K562 (cell line): ENCODE data around the gene RNF224. TPM values are rescaled to one million over a fixed set of nuclear protein-coding genes. Genes with fewer than 3 reads are reported as not detected.
A peak's percentile ranks its signal among the peaks of the same experiment; 100 is the strongest.

Experiments
- ATF7 ChIP-seq: fragments of 450-650 bp; IDR thresholded peaks from 2 replicates; pipeline ENCODE4 v1.7.1; 2014; ENCODE audit warnings: mild to moderate bottlenecking, moderate library complexity
- EP400 ChIP-seq: fragments of 450-650 bp; IDR thresholded peaks from 2 replicates; pipeline ENCODE4 v1.6.1; 2017; ENCODE audit warnings: antibody characterized with exemption, mild to moderate bottlenecking, moderate library complexity
- ERF ChIP-seq: fragments of 450-650 bp; formaldehyde crosslinking; IDR thresholded peaks from 2 replicates; pipeline ENCODE4 v1.4.0; 2020; ENCODE audit warnings: mild to moderate bottlenecking, mixed read lengths
- ETS1 ChIP-seq: conservative IDR thresholded peaks from 2 replicates; pipeline ENCODE4 v1.6.1; 2011; ENCODE audit warnings: low read depth, mild to moderate bottlenecking, low read length; ENCODE audit not compliant: control insufficient read depth
- FIP1L1 ChIP-seq: fragments of 200-400 bp; formaldehyde crosslinking; IDR thresholded peaks from 2 replicates; pipeline ENCODE4 v1.6.1; 2018; ENCODE audit warnings: mild to moderate bottlenecking, low read depth, low read length; ENCODE audit not compliant: poor library complexity, severe bottlenecking
- FOXA3 ChIP-seq, 2 experiments: fragments of 450-650 bp in 1 of 2; sonication (generic) in 1 of 2; formaldehyde crosslinking; IDR thresholded peaks in 1 of 2; conservative IDR thresholded peaks in 1 of 2; 2 replicates each; pipeline versions ENCODE4 v1.4.0 to v1.8.0; 2020 to 2022; ENCODE audit warnings: mild to moderate bottlenecking in 2 of 2, missing genetic modification reagents in 1 of 2
- HDAC8 ChIP-seq: fragments of 450-650 bp; IDR thresholded peaks from 2 replicates; pipeline ENCODE4 v1.6.1; 2016; ENCODE audit warnings: mild to moderate bottlenecking, missing genetic modification characterization, moderate library complexity, missing compliant biosample characterization
- JUND ChIP-seq, 2 experiments: IDR thresholded peaks; 2 replicates in 1 of 2; 3 replicates in 1 of 2; pipeline ENCODE4 v1.6.1; 2011; ENCODE audit warnings: borderline replicate concordance in 2 of 2, low read depth in 2 of 2, low read length in 2 of 2, improper control_type of control experiment in 1 of 2, missing biosample characterization in 1 of 2, missing genetic modification characterization in 1 of 2, missing genetic modification reagents in 1 of 2
- MTA1 ChIP-seq: fragments of 450-650 bp; IDR thresholded peaks from 2 replicates; pipeline ENCODE4 v1.6.1; 2017; ENCODE audit warnings: borderline replicate concordance
- MYBL2 ChIP-seq, 2 experiments: fragments of 450-650 bp in 1 of 2; sonication (generic) in 1 of 2; formaldehyde crosslinking in 1 of 2; IDR thresholded peaks; 2 replicates each; pipeline versions ENCODE4 v1.6.1 to v1.8.1; 2017 to 2022; ENCODE audit warnings: borderline replicate concordance in 1 of 2, inconsistent platforms in 1 of 2, low read depth in 1 of 2, mild to moderate bottlenecking in 1 of 2, missing genetic modification reagents in 1 of 2, moderate library complexity in 1 of 2
- NFIC ChIP-seq: fragments of 450-650 bp; IDR thresholded peaks from 2 replicates; pipeline ENCODE4 v1.6.1; 2017; ENCODE audit warnings: mild to moderate bottlenecking, inconsistent platforms
- NONO ChIP-seq, 2 experiments: fragments of 200-400 bp in 1 of 2; fragments of 450-650 bp in 1 of 2; formaldehyde crosslinking in 1 of 2; IDR thresholded peaks; 2 replicates each; pipeline ENCODE4 v1.6.1; 2017; ENCODE audit warnings: low read depth in 2 of 2, mild to moderate bottlenecking in 2 of 2, moderate library complexity in 2 of 2, low read length in 1 of 2
- POU5F1 ChIP-seq: fragments of 150-350 bp; IDR thresholded peaks from 2 replicates; pipeline ENCODE4 v1.6.1; 2014; ENCODE audit warnings: borderline replicate concordance, low read length, low read depth, mild to moderate bottlenecking; ENCODE audit not compliant: partially characterized antibody
- RNF2 ChIP-seq: sonication (generic); IDR thresholded peaks from 2 replicates; pipeline ENCODE4 v1.6.1; 2016
- SIX5 ChIP-seq, 2 experiments: IDR thresholded peaks; 2 replicates each; pipeline ENCODE4 v1.6.1; 2011; ENCODE audit warnings: low read length in 2 of 2, borderline replicate concordance in 1 of 2, low read depth in 1 of 2, mild to moderate bottlenecking in 1 of 2, moderate library complexity in 1 of 2; ENCODE audit not compliant: insufficient read depth in 1 of 2
- SMARCE1 ChIP-seq: fragments of 450-650 bp; IDR thresholded peaks from 2 replicates; pipeline ENCODE4 v1.7.1; 2016; ENCODE audit warnings: mild to moderate bottlenecking
- SRF ChIP-seq, 2 experiments: fragments of 250-450, 450-650 bp in 1 of 2; sonication (Bioruptor Pico) in 1 of 2; sonication (generic) in 1 of 2; formaldehyde crosslinking; IDR thresholded peaks; 2 replicates each; pipeline versions ENCODE4 v1.5.0 to v1.5.1; 2020 to 2022; ENCODE audit warnings: mild to moderate bottlenecking in 1 of 2, missing genetic modification reagents in 1 of 2
- TEAD4 ChIP-seq, 2 experiments: sonication (generic) in 1 of 2; formaldehyde crosslinking in 1 of 2; IDR thresholded peaks; 2 replicates each; pipeline versions ENCODE4 v1.6.1 to v1.8.0; 2012 to 2022; ENCODE audit warnings: borderline replicate concordance in 1 of 2, inconsistent platforms in 1 of 2, low read length in 1 of 2, mild to moderate bottlenecking in 1 of 2, missing genetic modification reagents in 1 of 2
- XRCC4 ChIP-seq: IDR thresholded peaks from one replicate; pipeline ENCODE4 v1.6.1; 2011; ENCODE audit not compliant: insufficient read depth, insufficient read length; ENCODE audit errors: extremely low read depth
- YY1 ChIP-seq, 3 experiments: IDR thresholded peaks; 2 replicates each; pipeline ENCODE4 v1.6.1; 2011; ENCODE audit warnings: low read length in 2 of 3, mild to moderate bottlenecking in 2 of 3, moderate library complexity in 2 of 3, borderline replicate concordance in 1 of 3, control low read depth in 1 of 3, low read depth in 1 of 3; ENCODE audit not compliant: insufficient read depth in 3 of 3, insufficient replicate concordance in 2 of 3, control insufficient read depth in 1 of 3, insufficient read length in 1 of 3; ENCODE audit errors: extremely low read depth in 1 of 3
- ZNF695 ChIP-seq: fragments of 450-650 bp; formaldehyde crosslinking; IDR thresholded peaks from 2 replicates; pipeline ENCODE4 v1.4.0; 2020; ENCODE audit warnings: mild to moderate bottlenecking, moderate library complexity
- ZNF785 ChIP-seq: fragments of 250-450 bp; sonication (Bioruptor Pico); IDR thresholded peaks from 2 replicates; pipeline ENCODE4 v1.4.0; 2020; ENCODE audit warnings: mild to moderate bottlenecking
- polyA plus RNA-seq, 8 experiments: library from polyadenylated mRNA; depleted of rRNA in 4 of 8; stranded (reverse) in 5 of 8; unstranded in 3 of 8; fragments of >200 nt; fragmentation: Nextera tagmentation in 2 of 8; fragmentation: Illumina TruSeq in 1 of 8; extraction: Ambion mirVana in 2 of 8; extraction: Trizol in 1 of 8; gene quantifications; 2 replicates each; pipeline versions ENCODE4 v1.2.1 to v1.2.3, GENCODE V29; 2011 to 2014; ENCODE audit warnings: inconsistent platforms in 1 of 8, missing spikeins in 1 of 8
- total RNA-seq, 7 experiments: library from RNA; depleted of rRNA in 6 of 7; stranded (reverse); fragments of >200 nt in 6 of 7; fragmentation: Illumina TruSeq in 2 of 7; extraction: Trizol in 2 of 7; gene quantifications; 2 replicates each; pipeline versions ENCODE4 v1.2.1 to v1.2.3, GENCODE V29; 2011 to 2021; ENCODE audit warnings: low replicate concordance in 1 of 7
- TF ChIP-seq, protein P1 (sequence below): sonication (generic); formaldehyde crosslinking; IDR thresholded peaks from 2 replicates; pipeline ENCODE4 v1.8.1; 2023; ENCODE audit warnings: mild to moderate bottlenecking, missing genetic modification reagents

Gene RNF224
- total and polyA plus RNA-seq, 9 of the 15 experiments (the other 6 are each of a cell fraction or from before 2014, with no cell fraction given), result not detected

- peak; percentile 60 for TF ChIP-seq ETS1
- no peak for TF ChIP-seq MYBL2 (IDR thresholded peaks at IDR 0.05; ENCODE audit: low read depth)
- TF ChIP-seq MYBL2 (CRISPR knock-in tag; IDR thresholded peaks at IDR 0.05; ENCODE audit: borderline replicate concordance), result no peak
- peak; percentile 50 for TF ChIP-seq JUND (IDR thresholded peaks at IDR 0.05; ENCODE audit: borderline replicate concordance, low read depth, low read length)
- no peak; the same call in 2 of the 3 replicates for TF ChIP-seq JUND (tag; IDR thresholded peaks at IDR 0.05; ENCODE audit: borderline replicate concordance, low read depth, low read length)
- TF ChIP-seq MTA1, result 0 out of 2 replicates have a peak, but pooled peaks have one; percentile 20
- TF ChIP-seq SMARCE1, result 0 out of 2 replicates have a peak, but pooled peaks have one; percentile 59
- peak; percentile 68 for TF ChIP-seq TEAD4 (IDR thresholded peaks at IDR 0.05; ENCODE audit: low read length)
- no peak for TF ChIP-seq TEAD4 (CRISPR knock-in tag; IDR thresholded peaks at IDR 0.05; ENCODE audit: borderline replicate concordance)
- no peak for TF ChIP-seq XRCC4
- peak; percentile 82; the same call in 1 of the 2 replicates for TF ChIP-seq ATF7
- peak; percentile 69 for TF ChIP-seq NFIC
- TF ChIP-seq SRF (CRISPR knock-in tag; IDR thresholded peaks at IDR 0.05), result 0 out of 4 replicates have a peak, but pooled peaks of 1 of the 2 experiments have one; percentile 50
- TF ChIP-seq FIP1L1, result no peak
- TF ChIP-seq ERF (CRISPR knock-in tag), result 0 out of 2 replicates have a peak, but pooled peaks have one; percentile 9
- TF ChIP-seq ZNF695 (CRISPR knock-in tag), result no peak
- no peak for TF ChIP-seq SIX5 (IDR thresholded peaks at IDR 0.05; ENCODE audit: borderline replicate concordance in 1 of 2, insufficient read depth in 1 of 2, low read depth in 1 of 2, low read length in 2 of 2)
- peak; percentile 73; the same call in 1 of the 2 replicates for TF ChIP-seq RNF2
- no peak for TF ChIP-seq EP400
- TF ChIP-seq POU5F1, result peak; percentile 53
- peak; percentile 97 to 99 for TF ChIP-seq FOXA3 (CRISPR knock-in tag; conservative IDR thresholded peaks at IDR 0.05 in 1 of 2, IDR thresholded peaks at IDR 0.05 in 1 of 2)
- TF ChIP-seq ZNF785 (CRISPR knock-in tag), result no peak
- TF ChIP-seq NONO (IDR thresholded peaks at IDR 0.05; ENCODE audit: low read depth in 2 of 2, low read length in 1 of 2), result no peak
- TF ChIP-seq HDAC8 (tag), result no peak
- TF ChIP-seq YY1 (IDR thresholded peaks at IDR 0.05; ENCODE audit: borderline replicate concordance in 1 of 3, control insufficient read depth in 1 of 3, extremely low read depth in 1 of 3, insufficient read depth in 3 of 3, insufficient read length in 1 of 3, insufficient replicate concordance in 2 of 3, low read depth in 1 of 3, low read length in 2 of 3), result peak in 2 of 3 experiments; percentile 87 to 88
- TF ChIP-seq, protein P1, sequence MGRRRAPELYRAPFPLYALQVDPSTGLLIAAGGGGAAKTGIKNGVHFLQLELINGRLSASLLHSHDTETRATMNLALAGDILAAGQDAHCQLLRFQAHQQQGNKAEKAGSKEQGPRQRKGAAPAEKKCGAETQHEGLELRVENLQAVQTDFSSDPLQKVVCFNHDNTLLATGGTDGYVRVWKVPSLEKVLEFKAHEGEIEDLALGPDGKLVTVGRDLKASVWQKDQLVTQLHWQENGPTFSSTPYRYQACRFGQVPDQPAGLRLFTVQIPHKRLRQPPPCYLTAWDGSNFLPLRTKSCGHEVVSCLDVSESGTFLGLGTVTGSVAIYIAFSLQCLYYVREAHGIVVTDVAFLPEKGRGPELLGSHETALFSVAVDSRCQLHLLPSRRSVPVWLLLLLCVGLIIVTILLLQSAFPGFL, result no peak
These were observed 9.1 kb downstream of the RNF224 start (continued) for GRCh38 chr9:137236238-137236935.
